IMR-90 (cell line): ENCODE data around the gene CDK5RAP2. TPM values are rescaled to one million over a fixed set of nuclear protein-coding genes. Genes with fewer than 3 reads are reported as not detected.

Source experiments
- ATAC-seq: fragments of 200-7000 bp; cut with Tn5 transposase; 2 replicates; pipeline ENCODE4 v1.9.1; 2020; ENCODE audit warnings: low read depth, mild to moderate bottlenecking, moderate library complexity
- BruUV-seq: library from RNA; stranded (reverse); fragments of 400-500 nt; replicated peaks from 2 replicates; lab custom pipeline; 2021; lab: Mats Ljungman, UMichigan
- CTCF ChIA-PET: fragments of 300-600 bp; formaldehyde crosslinking; extraction: SDS; loops from one replicate; lab custom pipeline; 2021; ENCODE audit warnings: antibody characterized with exemption; lab: Yijun Ruan, JAX
- POLR2A ChIA-PET: fragments of 300-600 bp; sonication (Branson Sonifier 250); formaldehyde crosslinking; loops from one replicate; lab custom pipeline; 2022; ENCODE audit warnings: antibody characterized with exemption; ENCODE audit not compliant: unreplicated experiment; lab: Charles Lee
- DNase-seq: peaks from one replicate; pipeline ENCODE4 v3.0.0; 2013
- H2AFZ ChIP-seq: replicated peaks from 2 replicates; pipeline ENCODE3; 2013; ENCODE audit warnings: low read length, mild to moderate bottlenecking; ENCODE audit not compliant: poor library complexity
- H2AK5ac ChIP-seq: 2 replicates; pipeline ENCODE4 v1.6.1; 2013; ENCODE audit warnings: low read depth, low read length, inconsistent platforms
- H2AK9ac ChIP-seq: replicated peaks from 2 replicates; pipeline ENCODE3; 2013; ENCODE audit warnings: mild to moderate bottlenecking, low read depth, low read length, moderate library complexity; ENCODE audit not compliant: poor library complexity
- H2BK120ac ChIP-seq: 2 replicates; pipeline ENCODE4 v1.6.1; 2013; ENCODE audit warnings: low read depth, low read length, inconsistent platforms
- H2BK15ac ChIP-seq: 3 replicates; pipeline ENCODE4 v1.6.1; 2013; ENCODE audit warnings: low read depth, low read length, inconsistent platforms
- H2BK20ac ChIP-seq: 2 replicates; pipeline ENCODE4 v1.6.1; 2013; ENCODE audit warnings: low read depth, mild to moderate bottlenecking, inconsistent platforms, low read length, moderate library complexity
- H2BK5ac ChIP-seq: 2 replicates; pipeline ENCODE4 v1.6.1; 2013; ENCODE audit warnings: mild to moderate bottlenecking, low read depth, low read length, inconsistent platforms; ENCODE audit not compliant: poor library complexity, severe bottlenecking
- H3K14ac ChIP-seq: replicated peaks from 2 replicates; pipeline ENCODE4 v1.6.1; 2013; ENCODE audit warnings: low read depth, low read length, inconsistent platforms
- H3K18ac ChIP-seq: 2 replicates; pipeline ENCODE4 v1.6.1; 2013; ENCODE audit warnings: low read depth, low read length, control low read depth
- H3K23ac ChIP-seq: 2 replicates; pipeline ENCODE4 v1.6.1; 2013; ENCODE audit warnings: low read depth, low read length, inconsistent platforms
- H3K27ac ChIP-seq: 2 replicates; pipeline ENCODE4 v1.5.1; 2013; ENCODE audit warnings: mild to moderate bottlenecking, control low read depth, low read length; ENCODE audit not compliant: insufficient read depth
- H3K27me3 ChIP-seq: 2 replicates; pipeline ENCODE4 v1.6.1; 2013; ENCODE audit warnings: low read length; ENCODE audit not compliant: control insufficient read depth, insufficient read depth
- H3K36me3 ChIP-seq: 2 replicates; pipeline ENCODE4 v1.6.1; 2013; ENCODE audit warnings: low read length, mixed read lengths; ENCODE audit not compliant: control insufficient read depth, insufficient read depth
- H3K4ac ChIP-seq: 2 replicates; pipeline ENCODE4 v1.6.1; 2013; ENCODE audit warnings: low read depth, low read length, inconsistent platforms
- H3K4me1 ChIP-seq: 2 replicates; pipeline ENCODE4 v1.6.1; 2013; ENCODE audit warnings: low read length, mixed read lengths; ENCODE audit not compliant: control insufficient read depth, insufficient read depth
- H3K4me2 ChIP-seq: 2 replicates; pipeline ENCODE4 v1.6.1; 2013; ENCODE audit warnings: low read depth, mild to moderate bottlenecking, control low read depth, low read length, moderate library complexity
- H3K4me3 ChIP-seq: 2 replicates; pipeline ENCODE4 v1.5.1; 2013; ENCODE audit warnings: low read depth, mild to moderate bottlenecking, control low read depth, low read length, moderate library complexity; ENCODE audit not compliant: insufficient read depth
- H3K56ac ChIP-seq: 2 replicates; pipeline ENCODE4 v1.6.1; 2013; ENCODE audit warnings: low read length, inconsistent platforms; ENCODE audit not compliant: insufficient read depth; ENCODE audit errors: extremely low read depth
- H3K79me1 ChIP-seq, 2 experiments: 2 replicates each; pipeline ENCODE4 v1.6.1; 2013; ENCODE audit warnings: low read length in 2 of 2, inconsistent platforms in 1 of 2, low read depth in 1 of 2
- H3K9ac ChIP-seq: 2 replicates; pipeline ENCODE4 v1.6.1; 2013; ENCODE audit warnings: low read depth, low read length, control low read depth
- H3K9me1 ChIP-seq: 2 replicates; pipeline ENCODE4 v1.6.1; 2013; ENCODE audit warnings: low read length, inconsistent platforms; ENCODE audit not compliant: insufficient read depth
- H3K9me3 ChIP-seq: 2 replicates; pipeline ENCODE4 v1.6.1; 2013; ENCODE audit warnings: low read length; ENCODE audit not compliant: control insufficient read depth, insufficient read depth
- H4K20me1 ChIP-seq: 2 replicates; pipeline ENCODE4 v1.6.1; 2013; ENCODE audit warnings: low read length, inconsistent platforms; ENCODE audit not compliant: insufficient read depth
- H4K5ac ChIP-seq: 2 replicates; pipeline ENCODE4 v1.6.1; 2013; ENCODE audit warnings: mild to moderate bottlenecking, low read depth, low read length, control low read depth
- H4K8ac ChIP-seq, 2 experiments: 2 replicates each; pipeline ENCODE4 v1.6.1; 2013; ENCODE audit warnings: low read depth in 2 of 2, low read length in 2 of 2, control low read depth in 1 of 2, inconsistent platforms in 1 of 2
- H4K91ac ChIP-seq: 2 replicates; pipeline ENCODE4 v1.6.1; 2013; ENCODE audit warnings: low read depth, low read length, inconsistent platforms; ENCODE audit not compliant: insufficient read depth
- BHLHE40 ChIP-seq: fragments of 150-350 bp; IDR thresholded peaks from 2 replicates; pipeline ENCODE4 v1.6.1; 2016; ENCODE audit warnings: mild to moderate bottlenecking, low read depth, low read length
- CTCF ChIP-seq: conservative IDR thresholded peaks from 2 replicates; pipeline ENCODE4 v1.5.1; 2012; ENCODE audit warnings: mild to moderate bottlenecking, low read depth, low read length, improper control_type of control experiment
- FOS ChIP-seq: fragments of 150-350 bp; IDR thresholded peaks from 2 replicates; pipeline ENCODE4 v1.6.1; 2016; ENCODE audit warnings: low read depth, low read length
- RAD21 ChIP-seq: IDR thresholded peaks from 2 replicates; pipeline ENCODE4 v1.6.1; 2012; ENCODE audit warnings: low read length, improper control_type of control experiment
- WGBS, 2 experiments: methylation state at CpG; one replicate each; pipeline versions ENCODE4 v1.1.5 to v1.1.7; 2013; ENCODE audit warnings: missing lambda C conversion rate in 2 of 2; ENCODE audit not compliant: insufficient read length in 1 of 2; ENCODE audit errors: extremely low coverage in 2 of 2; 5-methylcytosine and 5-hydroxymethylcytosine counted together
- dilution Hi-C: fragments of 300-500 bp; cut with HindIII; formaldehyde crosslinking; loops from one replicate; pipeline ENCODE4 v1.14.3; 2018; ENCODE audit warnings: low sequenced_read_pairs; ENCODE audit not compliant: unreplicated experiment
- in situ Hi-C: fragments of 300-500 bp; cut with MboI; formaldehyde crosslinking; loops from 3 replicates; pipeline ENCODE4 v1.14.3; 2019; ENCODE audit warnings: low sequenced_read_pairs, inconsistent platforms, mixed read lengths
- intact Hi-C: fragments of 100-400 bp; cut with micrococcal nuclease; formaldehyde crosslinking; loops from 2 replicates; pipeline ENCODE4 v1.10.0; 2022
- polyA plus RNA-seq, 3 experiments: library from polyadenylated mRNA; depleted of rRNA; stranded (reverse); fragments of >200 nt; gene quantifications; 2 replicates each; pipeline ENCODE4 v1.2.3, GENCODE V29; 2012; ENCODE audit warnings: low replicate concordance in 1 of 3
- total RNA-seq: library from RNA; depleted of rRNA; stranded (reverse); fragments of >200 nt; gene quantifications from 2 replicates; pipeline ENCODE4 v1.2.3, GENCODE V29; 2012

Gene CDK5RAP2
- total and polyA plus RNA-seq, 2 of the 4 experiments (the other 2 are of a cell fraction) = 29.5 to 31.7 TPM

GRCh38 chr9:120612218-120612617 is 32.3 kb upstream of the CDK5RAP2 start:
- Histone ChIP-seq H2AK9ac (no peak overlapping the region), H3K9me1 (peaks cover 2% of the 10 kb centered on the region; the same call in 1 of the 2 replicates), H3K27me3 (no peaks in the 10 kb centered on the region), H3K56ac (no peak overlapping the region), H4K20me1 (no peaks in the 10 kb centered on the region), H2AFZ (no peak overlapping the region), H3K23ac (no peak overlapping the region), H3K9ac (no peak overlapping the region), H2BK15ac (no peak overlapping the region), H3K9me3 (no peaks in the 10 kb centered on the region), H2BK120ac (no peak overlapping the region), H3K36me3 (peaks cover 6% of the 10 kb centered on the region), H3K14ac (no peak overlapping the region), H3K18ac (no peak overlapping the region), H2BK5ac (no peak overlapping the region), H3K79me1 (0 out of 4 replicates have a peak, but pooled peaks cover 0 to under 1% of the 10 kb centered on the region in 2 experiments), H3K4me1 (peaks cover 3% of the 10 kb centered on the region), H2BK20ac (no peak overlapping the region), H3K4ac (no peak overlapping the region), H3K4me3 (no peak overlapping the region), H4K91ac (no peak overlapping the region), H3K27ac (no peak overlapping the region), H2AK5ac (no peak overlapping the region), H3K4me2 (no peak overlapping the region), H4K8ac (no peak overlapping the region), H4K5ac (no peak overlapping the region)
- TF ChIP-seq CTCF = peak; percentile 26; the same call in 1 of the 2 replicates
- TF ChIP-seq BHLHE40 = no peak
- TF ChIP-seq FOS = no peak
- peak; percentile 41; the same call in 1 of the 2 replicates for TF ChIP-seq RAD21
- ATAC-seq = no peak
- intact Hi-C loops (no loop called here), in situ Hi-C loops (loop anchor here (25.0 kb wide), 1 partner anchor 450 kb away; the partner anchor contains the start of genes C5 and CNTRL), dilution Hi-C loops (no loop called here)
- no CpG with 5 or more reads among the region's 1 CpG for WGBS, 2 experiments
- no TSS peak for BruUV-seq
- POLR2A ChIA-PET = no interaction called here
- CTCF ChIA-PET = no interaction called here
- DNase-seq = peak; percentile 4
